Measurements from ENCODE around the gene RPS8. TPM values are rescaled to one million over a fixed set of nuclear protein-coding genes. Genes with fewer than 3 reads are reported as not detected.
"Not testable (repeated sequence)": the region's sequence is repeated elsewhere in the genome, so short reads cannot be mapped to it uniquely, and the experiment has no call there.

Gene RPS8
- total and polyA plus RNA-seq, 8 donors = 843 to 1,938 (median 1,366) TPM

GRCh38 chr1:44747878-44748277 is 27.5 kb upstream of the RPS8 start:
- FAIRE-seq (no peak), ATAC-seq (no peak), DNase-seq (no peak)
- H3K36me3 ChIP-seq = no peaks in the 10 kb centered on the region
- no peaks in the 10 kb centered on the region for H3K9me3 ChIP-seq
- 84 to 94% methylated on average over 3 of the region's 3 CpGs for WGBS, 2 donors
- intact Hi-C loops (cut with DNase I) = no loop called here
- no peak overlapping the region for H3K4me3 ChIP-seq
- H3K4me1 ChIP-seq = no peaks in the 10 kb centered on the region
- no peak for TF ChIP-seq CTCF (IDR thresholded peaks at IDR 0.05)
- no peak overlapping the region for H3K27ac ChIP-seq
- H3K27me3 ChIP-seq = no peaks in the 10 kb centered on the region

- Histone ChIP-seq H3K4me1 (no peaks in the 10 kb centered on the region), H3K27ac (no peak overlapping the region), H3K4me3 (no peak overlapping the region), H3K36me3 (no peaks in the 10 kb centered on the region), H3K27me3 (no peaks in the 10 kb centered on the region), H3K9me3 (no peaks in the 10 kb centered on the region)
- intact Hi-C loops (cut with DNase I) = no loop called here
- no peak for FAIRE-seq
- WGBS, 2 donors = 97 to 100% methylated on average over 2 of the region's 2 CpGs
- DNase-seq = no peak
- ATAC-seq = no peak
- TF ChIP-seq CTCF (IDR thresholded peaks at IDR 0.05) = no peak
These were observed 17.9 kb upstream of the RPS8 start for GRCh38 chr1:44757420-44757819.

- H3K27ac ChIP-seq = no peak overlapping the region
- 93 to 94% methylated on average over 11 of the region's 11 CpGs for WGBS, 2 donors
- no peak for FAIRE-seq
- no peaks in the 10 kb centered on the region for H3K36me3 ChIP-seq
- intact Hi-C loops (cut with DNase I) = no loop called here
- ATAC-seq = no peak
- DNase-seq = no peak
- no peaks in the 10 kb centered on the region for H3K4me1 ChIP-seq
- no peaks in the 10 kb centered on the region for H3K27me3 ChIP-seq
- no peaks in the 10 kb centered on the region for H3K9me3 ChIP-seq
- no peak for TF ChIP-seq CTCF (IDR thresholded peaks at IDR 0.05)
- H3K4me3 ChIP-seq = no peak overlapping the region
These were observed 16.3 kb upstream of the RPS8 start for GRCh38 chr1:44759077-44759476.

- WGBS, 2 donors = 76 to 80% methylated on average over 3 of the region's 3 CpGs
- H3K36me3 ChIP-seq = no peaks in the 10 kb centered on the region
- no peaks in the 10 kb centered on the region for H3K27me3 ChIP-seq
- H3K4me1 ChIP-seq = no peaks in the 10 kb centered on the region
- DNase-seq = no peak
- no peaks in the 10 kb centered on the region for H3K9me3 ChIP-seq
- intact Hi-C loops (cut with DNase I) = no loop called here
- FAIRE-seq = no peak
- H3K27ac ChIP-seq = no peak overlapping the region
- no peak for TF ChIP-seq CTCF (IDR thresholded peaks at IDR 0.05)
- no peak overlapping the region for H3K4me3 ChIP-seq
- no peak for ATAC-seq
These were observed 14.5 kb upstream of the RPS8 start for GRCh38 chr1:44760876-44761275.

- ATAC-seq; H3K9me3 ChIP-seq; H3K27ac ChIP-seq; intact Hi-C loops (cut with DNase I); FAIRE-seq; DNase-seq; H3K36me3 ChIP-seq; H3K4me3 ChIP-seq; H3K4me1 ChIP-seq; H3K27me3 ChIP-seq: not testable (repeated sequence)
- whole genome bisulfite sequencing, 2 donors = 88 to 89% methylated on average over 6 of the region's 6 CpGs
These were observed 8.9 kb upstream of the RPS8 start for GRCh38 chr1:44766421-44766820.
